Non-pigmented ciliary epithelial cell (primary cell): ENCODE measurements around the gene RAX2.

Experiments
- DNase-seq: peaks from one replicate; pipeline ENCODE4 v3.0.0-alpha.2; 2010; ENCODE audit warnings: low read depth

The RAX2 gene

DNA sequence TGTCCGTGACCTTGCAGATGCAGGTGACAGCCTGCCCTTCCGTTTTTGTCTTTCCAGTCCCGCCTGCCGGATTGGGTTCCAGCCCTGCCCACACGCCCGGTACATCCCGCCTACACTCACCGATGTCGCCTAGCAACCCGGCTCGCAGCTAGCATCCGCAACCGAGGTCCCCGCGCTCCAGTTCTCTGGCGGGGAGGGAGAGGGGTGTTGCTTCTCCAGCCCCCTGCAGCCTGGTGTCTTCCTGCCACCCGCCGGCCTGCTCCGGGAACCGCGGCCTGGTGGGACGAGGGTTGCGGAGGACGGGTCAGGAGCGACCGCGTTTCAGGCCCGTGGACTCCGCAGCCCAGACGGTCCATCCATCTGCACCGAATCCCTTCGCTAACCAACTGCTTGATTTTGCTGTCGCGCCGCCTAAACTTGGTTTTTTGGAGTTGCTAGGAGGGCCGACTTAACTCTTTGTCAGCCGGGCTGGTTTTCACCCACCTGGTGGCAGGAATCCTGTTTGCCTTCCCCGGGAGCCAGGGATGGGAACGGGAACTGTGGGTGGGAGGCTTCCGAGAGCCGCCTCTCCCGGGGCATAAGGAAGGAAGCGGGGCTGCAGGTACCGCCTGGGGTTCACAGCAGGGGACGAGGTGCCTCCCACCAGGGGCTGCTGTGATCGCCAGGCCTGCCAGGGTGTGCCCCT lies 29.5 kb upstream of the RAX2 start:
- no peak for DNase-seq

DNA sequence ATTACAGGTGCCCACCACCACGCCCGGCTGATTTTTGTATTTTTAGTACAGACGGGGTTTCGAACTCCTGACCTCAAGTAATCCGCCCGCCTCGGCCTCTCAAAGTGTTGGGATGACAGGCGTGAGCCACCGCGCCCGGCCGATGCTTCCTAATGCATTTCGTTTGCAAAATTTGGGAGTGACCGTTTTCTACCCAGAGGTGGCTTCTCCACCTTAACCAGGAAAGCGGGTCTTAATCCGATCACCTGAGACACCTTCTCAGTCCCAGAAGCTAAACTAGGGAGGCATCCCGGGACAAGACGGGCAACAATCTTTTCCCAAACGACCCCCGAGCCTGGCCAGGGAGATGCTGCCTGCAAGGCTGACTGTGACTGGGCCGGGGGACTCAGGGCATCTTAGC lies 29.0 kb upstream of the RAX2 start:
- no peak for DNase-seq

DNA sequence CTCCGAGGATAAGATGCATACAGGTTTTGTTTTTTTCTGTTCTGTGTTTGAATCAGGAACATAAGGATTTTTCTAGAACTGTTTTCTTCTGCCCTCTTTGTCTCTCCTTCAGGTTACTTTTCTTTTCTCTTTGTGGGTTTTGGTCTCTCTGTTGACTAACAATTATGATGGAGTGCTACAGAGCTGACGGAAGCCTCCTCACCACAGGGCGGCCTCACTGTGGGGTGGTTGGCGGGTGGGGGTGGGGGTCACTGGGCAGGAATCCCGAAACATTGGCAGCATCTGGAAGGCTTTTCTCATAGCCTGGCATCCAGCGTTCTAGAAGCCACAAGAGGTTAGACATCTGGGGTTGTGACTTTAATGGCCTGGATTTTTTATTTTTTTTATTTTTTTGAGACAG lies 26.1 kb upstream of the RAX2 start:
- no peak for DNase-seq

DNA sequence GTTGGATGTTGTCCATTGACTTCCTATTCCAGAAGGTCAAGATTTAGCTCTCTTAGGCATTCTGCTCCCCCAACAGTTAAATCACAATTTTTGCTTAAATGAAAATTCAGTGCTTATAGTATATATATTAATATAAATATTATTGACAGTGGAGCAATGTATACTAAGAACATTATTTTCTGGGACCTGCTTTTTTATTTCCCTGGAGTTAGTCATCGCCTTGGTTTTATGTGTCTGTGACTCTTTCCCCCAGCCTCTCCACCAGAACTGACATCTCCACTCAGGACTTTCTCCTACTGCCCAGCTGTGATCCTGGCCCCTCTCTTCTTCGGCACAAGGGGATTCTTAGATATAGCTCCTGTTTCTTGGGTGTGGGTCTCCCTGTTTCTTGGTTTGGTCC lies 24.3 kb upstream of the RAX2 start:
- DNase-seq: no peak

DNA sequence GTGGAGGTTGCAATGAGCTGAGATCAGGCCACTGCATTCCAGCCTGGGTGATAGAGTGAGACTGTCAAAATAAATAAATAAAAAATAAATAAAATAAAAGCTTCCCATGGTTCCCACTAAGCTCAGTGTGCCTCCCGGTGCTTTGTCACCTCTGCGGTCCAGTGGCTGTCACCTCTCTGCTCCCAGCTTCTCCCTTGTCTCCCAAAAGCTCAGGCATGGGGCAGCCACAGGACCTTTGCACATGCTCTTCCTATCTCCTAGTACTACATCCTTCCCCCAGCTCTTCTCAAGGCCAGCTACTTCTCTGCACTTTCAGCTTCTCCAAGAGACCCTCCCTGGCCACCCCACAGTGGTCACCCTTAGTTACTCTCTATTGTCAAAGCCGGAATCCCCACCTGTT lies 21.8 kb upstream of the RAX2 start:
- no peak for DNase-seq

DNA sequence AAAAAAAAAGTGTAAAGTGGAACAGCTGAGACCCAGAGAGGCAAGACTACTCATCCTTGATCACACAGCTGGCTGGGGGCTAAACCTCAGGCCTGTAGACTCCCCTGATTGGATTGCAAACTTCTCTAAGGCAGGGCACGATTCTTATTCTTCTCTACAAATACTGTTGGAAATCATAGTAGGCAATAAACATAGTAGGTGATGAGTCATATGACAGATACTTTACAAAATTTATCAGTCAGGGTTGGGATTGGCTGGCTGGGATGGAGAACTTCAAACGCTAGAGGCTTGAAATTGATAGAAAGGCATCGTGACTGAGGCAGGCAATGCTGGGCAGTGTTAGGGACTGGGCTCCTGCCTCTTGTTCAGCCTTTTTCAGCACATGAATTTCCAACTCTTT lies 20.1 kb upstream of the RAX2 start:
- DNase-seq: no peak

DNA sequence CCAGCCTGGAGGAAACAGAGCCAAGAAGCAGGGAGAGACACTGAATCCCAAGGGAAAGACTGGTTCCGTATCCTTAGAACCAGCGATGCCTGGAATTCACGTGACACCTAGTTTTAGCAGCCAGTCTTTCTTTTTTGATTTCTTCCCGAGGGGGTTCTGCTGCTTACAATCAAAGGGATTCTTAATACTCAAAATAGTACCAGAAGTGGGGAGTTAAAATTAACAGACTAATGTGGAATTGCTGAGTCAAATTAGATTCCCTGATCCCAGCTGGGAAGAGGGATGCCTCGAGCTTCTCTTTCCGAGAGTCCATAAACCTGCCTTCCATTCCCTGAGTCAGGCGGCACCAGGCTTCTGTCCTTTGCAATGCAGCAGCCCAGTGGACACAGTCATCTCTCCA lies 18.9 kb upstream of the RAX2 start:
- DNase-seq: no peak

DNA sequence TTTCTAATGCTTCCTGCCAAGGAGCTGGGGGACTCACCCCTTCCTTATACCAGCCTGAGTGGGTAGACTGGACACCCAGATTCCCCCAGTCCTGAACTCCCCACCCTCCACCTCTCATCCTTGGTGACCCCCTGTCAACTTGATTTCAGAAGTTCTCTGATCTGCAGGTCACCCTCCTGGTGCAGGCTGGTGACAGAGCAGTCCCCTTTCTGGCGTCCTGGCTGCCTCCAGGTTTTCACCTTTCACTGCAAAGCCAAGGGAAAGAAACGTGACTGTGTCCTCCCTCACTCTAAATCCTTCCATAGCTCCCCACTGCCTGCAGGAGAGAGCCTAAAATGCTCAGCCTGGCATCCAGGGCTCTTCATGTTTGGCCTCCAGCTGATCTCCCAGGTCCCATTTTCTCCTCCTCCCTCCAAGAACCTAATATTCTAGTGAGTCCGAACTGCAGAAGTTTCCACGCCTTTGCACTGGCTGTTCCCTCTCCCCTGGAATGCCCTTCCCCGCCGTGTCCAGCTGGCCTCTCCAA lies 18.2 kb upstream of the RAX2 start:
- DNase-seq: no peak

DNA sequence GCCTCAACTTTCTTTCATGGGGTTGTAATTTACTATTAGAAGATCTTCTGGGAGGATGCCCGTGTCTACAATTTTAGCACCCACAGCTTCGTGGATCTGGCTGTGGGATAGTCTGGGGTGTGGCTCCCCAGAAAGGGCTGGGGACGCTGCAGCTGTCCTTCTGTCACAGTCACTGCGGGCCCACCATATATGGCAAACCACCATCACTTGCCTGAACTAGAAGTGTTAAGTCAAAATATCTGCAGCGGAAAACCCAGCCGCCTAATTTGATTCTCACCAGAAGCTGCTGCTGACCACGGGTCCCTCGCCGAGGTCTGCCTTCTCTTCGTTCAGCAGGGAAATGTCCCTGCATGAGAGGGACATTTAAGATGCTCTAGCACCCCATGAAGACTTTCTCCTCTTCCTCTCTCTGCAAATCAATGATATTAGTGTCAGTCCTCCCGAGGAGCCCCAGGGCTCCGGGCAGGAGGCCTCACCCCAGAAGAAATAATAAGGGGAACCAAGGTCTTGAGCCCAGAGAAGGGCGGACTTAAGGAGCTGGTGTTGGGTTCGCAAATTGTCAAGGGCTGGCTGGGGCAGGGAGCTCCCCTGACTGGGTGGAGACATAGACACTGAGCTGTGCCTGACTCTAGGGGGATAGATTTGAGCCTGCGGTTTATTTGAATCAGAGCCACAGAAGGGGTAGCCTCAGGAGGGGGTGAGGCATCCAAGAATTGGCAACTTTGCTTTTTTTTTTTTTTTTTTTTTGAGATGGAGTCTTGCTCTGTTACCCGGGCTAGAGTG lies 17.2 kb upstream of the RAX2 start:
- no peak for DNase-seq

DNA sequence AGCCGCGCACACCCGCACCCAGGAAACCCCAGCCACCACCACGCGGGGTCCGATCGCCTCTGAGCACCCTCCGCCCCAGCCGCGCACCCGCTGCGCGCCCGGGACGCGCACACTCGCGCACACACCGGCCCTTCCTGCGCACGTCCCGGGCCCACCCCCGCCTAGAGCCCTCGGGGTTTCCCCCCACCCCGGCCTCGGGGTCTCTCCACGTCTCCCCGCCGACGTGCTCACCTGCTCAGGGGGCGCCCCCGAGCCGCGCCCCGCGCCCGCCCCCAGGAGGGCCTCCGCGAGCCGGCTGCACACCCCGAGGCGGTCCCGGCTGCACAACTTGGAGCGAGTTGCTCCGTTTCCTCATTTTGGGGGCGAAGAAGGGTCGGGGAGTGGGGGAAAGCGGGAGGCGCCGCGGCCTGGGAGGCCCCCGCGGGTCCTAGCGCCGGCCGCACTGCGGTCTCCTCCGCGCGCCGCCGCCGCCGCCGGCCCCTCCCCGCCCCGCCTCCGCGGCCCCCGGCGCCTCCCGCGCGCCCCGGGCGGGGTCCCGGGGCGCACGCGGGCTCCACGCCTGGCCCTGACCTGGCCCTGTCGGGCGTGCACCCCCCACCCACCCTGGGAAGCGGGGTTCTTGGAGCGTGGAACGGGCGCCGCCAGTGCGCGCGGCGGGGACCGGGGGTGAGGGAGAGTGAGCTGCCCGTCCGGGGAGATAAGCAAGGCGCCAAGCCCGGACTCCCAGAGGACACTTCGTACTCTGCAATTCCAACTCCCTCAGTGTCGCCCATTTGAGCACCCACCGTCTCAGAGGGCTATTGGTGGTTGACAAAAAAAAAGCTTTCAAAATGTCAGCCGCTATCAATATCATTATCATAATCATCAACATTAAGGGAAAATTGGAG lies 14.2 kb upstream of the RAX2 start, which contains the start of gene MATK:
MATK (minus strand) TSS at position 444 of the 887 bp plus-strand sequence. CDS start 1,246 bp downstream, outside the sequence.
- DNase-seq: no peak

DNA sequence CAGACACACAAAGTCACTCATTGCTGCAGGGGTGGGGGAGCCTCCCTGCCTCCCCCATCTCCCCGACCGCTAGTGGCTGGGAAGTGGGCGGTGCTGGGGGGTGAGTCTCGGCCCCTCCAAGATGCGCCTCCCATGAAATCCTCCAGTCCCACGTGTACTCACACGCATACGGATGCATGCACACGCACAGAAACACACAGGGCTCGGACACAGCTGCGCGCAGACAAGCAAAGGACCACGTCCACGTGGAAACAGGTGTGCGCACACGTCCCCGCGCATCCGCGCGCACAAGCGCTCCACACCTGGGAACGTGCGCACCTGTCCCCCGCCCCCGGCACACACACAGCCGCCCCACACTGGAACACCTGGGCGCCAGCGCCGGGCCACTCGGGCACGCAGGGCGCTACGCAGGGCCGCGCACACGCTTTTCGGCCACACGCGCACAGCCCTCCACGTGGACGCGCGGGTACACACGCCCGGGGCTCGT lies 13.5 kb upstream of the RAX2 start:
- DNase-seq: no peak

DNA sequence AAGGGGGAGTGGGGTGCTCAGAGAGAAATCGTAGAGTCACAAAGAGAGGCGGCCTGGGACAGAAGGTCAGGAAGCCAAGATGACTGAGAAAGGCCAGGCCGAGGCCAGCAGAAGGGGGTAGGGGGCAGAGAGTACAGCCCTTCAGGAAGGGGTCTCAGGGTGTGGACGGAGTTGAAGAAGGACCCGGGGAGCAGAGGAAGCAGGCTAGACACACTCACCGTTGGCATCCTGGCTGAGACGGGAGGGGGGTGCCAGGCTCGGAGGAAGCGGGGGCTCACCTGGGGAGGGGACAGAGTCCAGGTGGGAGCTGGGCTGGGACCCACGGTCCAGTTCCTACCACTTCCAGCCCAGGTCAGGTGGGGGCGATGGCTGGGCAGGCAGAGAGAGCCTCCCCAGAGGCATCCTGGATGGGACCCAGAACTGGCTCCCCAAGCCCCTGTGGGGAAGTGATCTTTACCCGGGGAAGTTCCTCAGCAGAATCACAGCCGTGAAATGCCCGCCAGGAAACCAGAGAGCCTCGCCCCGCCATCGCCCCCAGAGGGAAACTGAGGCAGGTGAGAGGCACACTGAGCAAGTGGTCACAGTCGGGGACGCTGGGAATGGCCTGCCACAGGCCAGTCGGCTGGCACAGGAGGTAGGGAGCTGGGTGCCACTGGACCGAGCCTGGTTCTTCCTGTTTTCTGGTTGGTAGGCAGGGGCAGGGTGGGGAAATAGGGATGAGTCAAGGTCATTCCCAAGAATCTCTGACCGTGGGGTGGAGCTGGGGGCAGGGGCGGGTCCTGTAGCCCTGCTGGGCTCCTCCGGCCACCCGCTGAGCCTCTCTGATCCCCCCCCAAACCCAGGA lies 12.8 kb upstream of the RAX2 start:
- no peak for DNase-seq

DNA sequence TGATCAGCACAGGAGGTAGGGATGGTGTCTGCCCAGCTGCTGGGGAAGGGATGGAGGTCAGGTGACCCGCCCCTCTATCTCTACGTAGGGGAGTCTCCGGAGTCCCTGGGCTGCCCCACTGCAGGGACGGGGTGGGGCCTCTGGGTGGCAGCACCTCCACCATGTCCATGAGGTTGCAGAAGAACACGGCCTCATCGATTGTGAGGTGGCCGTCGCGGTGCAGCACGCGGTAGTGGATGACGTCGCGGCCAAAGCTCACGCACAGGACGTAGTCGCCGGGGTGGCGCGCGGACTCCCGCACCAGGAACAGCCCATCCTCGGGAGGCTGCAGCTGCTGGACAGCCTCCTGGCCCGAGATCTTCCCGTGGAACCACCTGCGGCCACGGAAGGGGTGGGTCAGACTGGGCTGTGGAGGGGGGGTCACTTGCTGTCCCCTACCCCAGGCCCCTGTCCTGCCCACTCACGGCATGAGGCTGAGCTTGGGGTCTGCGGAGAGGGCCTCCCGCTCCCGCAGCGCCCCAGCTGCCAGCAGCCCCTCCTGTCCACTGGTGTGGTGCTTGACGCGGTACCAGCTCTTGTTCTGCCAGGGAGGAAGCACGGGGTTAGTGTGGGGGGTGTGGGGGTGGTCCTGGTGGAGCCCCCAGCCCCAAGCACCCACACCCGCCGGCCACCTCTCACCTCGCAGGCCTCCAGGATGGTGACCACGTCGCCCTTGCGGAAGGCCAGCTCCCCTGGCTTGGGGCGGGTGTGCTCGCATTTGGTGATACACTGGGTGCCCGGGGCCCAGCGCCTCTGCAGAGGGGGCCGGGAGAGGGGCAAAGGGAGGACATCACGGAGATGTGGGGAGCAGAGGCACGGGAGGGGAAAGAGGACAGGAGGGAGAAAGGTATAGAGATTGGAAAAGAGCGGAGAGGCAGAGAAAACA lies 11.9 kb upstream of the RAX2 start:
- no peak for DNase-seq

DNA sequence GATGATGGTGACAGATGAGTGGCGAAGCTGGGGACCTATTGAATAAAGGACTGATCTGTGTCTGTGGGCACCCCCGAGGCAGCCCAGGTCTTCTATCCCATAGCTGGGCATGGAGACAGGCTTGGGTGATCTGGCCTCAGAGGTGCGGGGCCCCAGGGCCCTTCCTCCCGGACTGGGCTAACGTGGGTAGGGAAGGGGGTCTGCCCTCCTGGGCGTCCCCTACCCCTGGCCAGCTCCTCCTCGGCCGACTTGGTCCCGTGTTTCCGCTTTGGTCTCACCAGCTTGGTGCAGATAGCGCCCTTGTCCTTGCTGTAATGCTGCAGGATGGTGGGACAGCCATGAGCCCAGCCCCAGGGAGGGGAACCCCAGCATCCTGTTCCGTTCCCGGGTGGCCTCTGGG lies 10.9 kb upstream of the RAX2 start:
- no peak for DNase-seq

DNA sequence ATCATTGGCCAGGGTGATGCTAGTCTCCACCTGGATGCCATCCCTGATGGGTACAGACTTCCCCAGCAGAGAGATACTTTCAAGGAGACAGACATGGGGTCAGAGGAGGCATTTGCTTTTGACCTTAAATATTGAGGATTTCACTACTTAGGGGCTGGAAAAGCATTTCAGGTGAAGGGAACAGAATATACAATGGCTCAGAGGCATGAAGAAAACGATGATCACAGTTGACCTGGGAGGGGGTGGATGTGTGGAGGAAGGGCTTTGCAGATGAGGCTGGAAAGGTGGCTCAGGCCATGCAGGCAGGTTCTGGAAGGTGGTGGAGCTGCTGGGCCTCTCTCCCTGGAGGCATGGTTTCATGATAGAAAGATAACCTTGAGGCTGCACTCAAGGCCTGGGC lies 10.3 kb upstream of the RAX2 start:
- DNase-seq: no peak

DNA sequence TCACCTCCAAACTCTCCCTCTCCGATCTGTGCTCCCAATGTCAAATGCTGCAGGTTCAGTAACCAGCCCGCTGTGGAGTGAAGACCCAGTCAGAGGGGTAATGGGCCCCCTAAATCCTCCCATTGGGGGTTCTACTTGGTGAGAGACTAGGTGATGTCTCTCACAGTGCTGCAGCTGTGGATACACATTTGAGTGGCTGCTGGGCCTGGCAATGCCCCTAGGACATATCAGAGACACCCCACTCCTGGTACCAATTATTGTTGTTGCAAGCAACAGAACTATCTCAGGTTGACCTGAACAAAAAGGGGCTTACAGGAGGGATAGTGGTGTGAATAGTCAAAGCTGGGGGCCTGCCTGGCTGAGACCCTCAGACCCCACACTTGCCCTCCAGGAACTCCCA lies 9.6 kb upstream of the RAX2 start:
- DNase-seq: no peak

DNA sequence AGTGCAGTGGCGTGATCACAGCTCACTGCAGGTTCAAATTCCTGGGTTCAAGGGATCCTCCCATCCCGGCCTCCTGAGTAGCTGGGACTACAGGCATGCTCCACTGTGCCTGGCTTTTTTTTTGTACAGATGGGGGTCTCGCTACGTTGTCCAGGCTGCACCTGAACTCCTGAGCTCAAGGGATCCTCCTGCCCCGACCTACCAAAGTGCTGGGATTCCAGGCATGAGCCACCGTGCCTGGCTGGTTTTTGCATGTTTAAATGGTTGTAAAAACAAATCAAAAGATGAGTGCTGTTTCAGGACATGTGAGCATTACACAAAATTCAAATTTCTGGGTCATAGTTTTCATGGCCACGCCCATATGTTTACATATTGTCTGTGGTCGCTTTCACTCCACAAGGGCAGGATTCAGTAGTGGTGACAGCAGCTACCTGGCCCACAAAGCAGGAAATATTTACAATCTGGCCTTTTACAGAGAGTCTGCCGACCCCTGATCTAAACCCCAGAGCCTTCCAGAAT lies 8.8 kb upstream of the RAX2 start:
- no peak for DNase-seq

DNA sequence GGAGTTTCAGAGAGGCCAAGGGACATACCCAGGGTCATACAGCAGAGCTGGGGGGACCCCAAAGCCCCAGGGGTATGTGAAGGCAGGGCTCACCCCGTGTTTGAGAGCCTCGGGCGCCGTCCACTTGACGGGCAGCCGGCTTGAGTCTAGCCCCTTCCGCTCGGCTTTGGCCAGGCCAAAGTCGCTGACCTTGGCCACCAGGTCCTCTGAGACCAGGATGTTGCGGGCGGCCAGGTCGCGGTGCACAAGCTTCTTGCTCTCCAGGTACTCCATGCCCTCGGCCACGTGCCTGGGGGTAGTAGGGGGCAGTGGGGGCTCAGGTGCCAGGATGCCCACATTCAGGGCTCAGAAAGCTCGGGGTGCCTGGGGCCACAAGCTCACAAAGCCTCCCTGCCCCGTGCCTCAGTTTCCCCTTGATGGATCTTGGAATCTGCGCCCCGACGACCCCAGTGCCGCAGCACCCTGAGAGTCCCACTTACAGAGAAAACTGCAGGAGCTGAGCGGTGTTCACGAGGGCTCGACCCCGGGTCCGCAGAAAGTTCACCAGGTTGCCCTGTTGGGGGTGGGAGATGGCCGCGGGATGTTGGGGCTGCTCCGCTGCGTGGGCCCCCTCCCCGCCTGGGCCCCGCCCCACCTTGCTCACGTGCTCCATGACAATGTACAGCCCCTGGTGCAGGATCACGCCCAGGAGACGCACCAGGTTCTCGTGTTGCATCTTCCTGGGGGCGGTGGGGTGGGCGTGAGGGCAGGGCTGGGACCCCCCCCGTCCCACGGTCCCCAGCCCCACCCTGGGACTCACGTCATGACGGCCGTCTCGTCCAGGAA lies 7.1 kb upstream of the RAX2 start:
- DNase-seq: no peak
